ENCODE data around the gene ADAMTS17. TPM values are rescaled to one million over a fixed set of nuclear protein-coding genes. Genes with fewer than 3 reads are reported as not detected.

ADAMTS17 gene
- total RNA-seq, 1 experiment from 2014 or later = 0.15 TPM

GRCh38 chr15:100011235-100011634 lies 330.5 kb downstream of the ADAMTS17 start:
- Histone ChIP-seq H3K27me3 (replicated peaks; ENCODE audit: insufficient read depth, low read depth, low read length, poor library complexity) (no peaks in the 10 kb centered on the region), H3K36me3 (ENCODE audit: insufficient read depth, low read length, poor library complexity, severe bottlenecking) (no peaks in the 10 kb centered on the region), H3K9me3 (ENCODE audit: low read depth, low read length, poor library complexity, severe bottlenecking) (no peaks in the 10 kb centered on the region), H3K27ac (ENCODE audit: low read depth, low read length, poor library complexity, severe bottlenecking) (no peak overlapping the region), H3K4me1 (ENCODE audit: insufficient read depth, low read length, poor library complexity, severe bottlenecking) (no peaks in the 10 kb centered on the region), H3K4me3 (ENCODE audit: low read depth, low read length, poor library complexity, severe bottlenecking) (no peak overlapping the region)
- ChIA-PET POLR2A (ENCODE audit: low non-redundant PET) (no interaction called here), CTCF (no interaction called here)
- no TSS peak for BruUV-seq (replicated peaks)
- DNase-seq (ENCODE audit: low spot score) = no peak
- no peak for TF ChIP-seq EZH2 (IDR thresholded peaks at IDR 0.05; ENCODE audit: borderline replicate concordance, low read depth, low read length, poor library complexity, severe bottlenecking)
- TF ChIP-seq, protein P1, sequence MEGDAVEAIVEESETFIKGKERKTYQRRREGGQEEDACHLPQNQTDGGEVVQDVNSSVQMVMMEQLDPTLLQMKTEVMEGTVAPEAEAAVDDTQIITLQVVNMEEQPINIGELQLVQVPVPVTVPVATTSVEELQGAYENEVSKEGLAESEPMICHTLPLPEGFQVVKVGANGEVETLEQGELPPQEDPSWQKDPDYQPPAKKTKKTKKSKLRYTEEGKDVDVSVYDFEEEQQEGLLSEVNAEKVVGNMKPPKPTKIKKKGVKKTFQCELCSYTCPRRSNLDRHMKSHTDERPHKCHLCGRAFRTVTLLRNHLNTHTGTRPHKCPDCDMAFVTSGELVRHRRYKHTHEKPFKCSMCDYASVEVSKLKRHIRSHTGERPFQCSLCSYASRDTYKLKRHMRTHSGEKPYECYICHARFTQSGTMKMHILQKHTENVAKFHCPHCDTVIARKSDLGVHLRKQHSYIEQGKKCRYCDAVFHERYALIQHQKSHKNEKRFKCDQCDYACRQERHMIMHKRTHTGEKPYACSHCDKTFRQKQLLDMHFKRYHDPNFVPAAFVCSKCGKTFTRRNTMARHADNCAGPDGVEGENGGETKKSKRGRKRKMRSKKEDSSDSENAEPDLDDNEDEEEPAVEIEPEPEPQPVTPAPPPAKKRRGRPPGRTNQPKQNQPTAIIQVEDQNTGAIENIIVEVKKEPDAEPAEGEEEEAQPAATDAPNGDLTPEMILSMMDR (conservative IDR thresholded peaks at IDR 0.05; ENCODE audit: low read depth, low read length) = no peak
- intact Hi-C loops (cut with micrococcal nuclease; ENCODE audit: unreplicated experiment) = no loop called here

GRCh38 chr15:100009372-100009771 lies 332.4 kb downstream of the ADAMTS17 start:
- DNase-seq (ENCODE audit: low spot score) = no peak
- POLR2A ChIA-PET (ENCODE audit: low non-redundant PET) = no interaction called here
- H3K9me3 ChIP-seq (ENCODE audit: low read depth, low read length, poor library complexity, severe bottlenecking) = no peaks in the 10 kb centered on the region
- H3K27ac ChIP-seq (ENCODE audit: low read depth, low read length, poor library complexity, severe bottlenecking) = no peak overlapping the region
- no peak for TF ChIP-seq EZH2 (IDR thresholded peaks at IDR 0.05; ENCODE audit: borderline replicate concordance, low read depth, low read length, poor library complexity, severe bottlenecking)
- TF ChIP-seq, protein P1 (conservative IDR thresholded peaks at IDR 0.05; ENCODE audit: low read depth, low read length) = no peak
- H3K36me3 ChIP-seq (ENCODE audit: insufficient read depth, low read length, poor library complexity, severe bottlenecking) = no peaks in the 10 kb centered on the region
- H3K4me3 ChIP-seq (ENCODE audit: low read depth, low read length, poor library complexity, severe bottlenecking) = no peak overlapping the region
- no TSS peak for BruUV-seq (replicated peaks)
- CTCF ChIA-PET = no interaction called here
- intact Hi-C loops (cut with micrococcal nuclease; ENCODE audit: unreplicated experiment) = no loop called here
- no peaks in the 10 kb centered on the region for H3K27me3 ChIP-seq (replicated peaks; ENCODE audit: insufficient read depth, low read depth, low read length, poor library complexity)
- no peaks in the 10 kb centered on the region for H3K4me1 ChIP-seq (ENCODE audit: insufficient read depth, low read length, poor library complexity, severe bottlenecking)

GRCh38 chr15:100008258-100008657 lies 333.5 kb downstream of the ADAMTS17 start:
- H3K36me3 ChIP-seq (ENCODE audit: insufficient read depth, low read length, poor library complexity, severe bottlenecking) = no peaks in the 10 kb centered on the region
- TF ChIP-seq, protein P1 (conservative IDR thresholded peaks at IDR 0.05; ENCODE audit: low read depth, low read length) = no peak
- no peak for TF ChIP-seq EZH2 (IDR thresholded peaks at IDR 0.05; ENCODE audit: borderline replicate concordance, low read depth, low read length, poor library complexity, severe bottlenecking)
- intact Hi-C loops (cut with micrococcal nuclease; ENCODE audit: unreplicated experiment) = no loop called here
- no peak overlapping the region for H3K27ac ChIP-seq (ENCODE audit: low read depth, low read length, poor library complexity, severe bottlenecking)
- H3K9me3 ChIP-seq (ENCODE audit: low read depth, low read length, poor library complexity, severe bottlenecking) = no peaks in the 10 kb centered on the region
- no peak for DNase-seq (ENCODE audit: low spot score)
- CTCF ChIA-PET = no interaction called here
- no peaks in the 10 kb centered on the region for H3K4me1 ChIP-seq (ENCODE audit: insufficient read depth, low read length, poor library complexity, severe bottlenecking)
- H3K4me3 ChIP-seq (ENCODE audit: low read depth, low read length, poor library complexity, severe bottlenecking) = no peak overlapping the region
- no peaks in the 10 kb centered on the region for H3K27me3 ChIP-seq (replicated peaks; ENCODE audit: insufficient read depth, low read depth, low read length, poor library complexity)
- POLR2A ChIA-PET (ENCODE audit: low non-redundant PET) = no interaction called here
- no TSS peak for BruUV-seq (replicated peaks)
